OCI-LY3 (cell line): ENCODE measurements around the gene CD109.

Source experiments
- H2AFZ ChIP-seq: fragments of 200-600, 300-600 bp; shearing (Covaris generic); 2 replicates; pipeline ENCODE4 v1.6.0; 2014; ENCODE audit warnings: antibody characterized with exemption, low read depth, low read length
- H3K27ac ChIP-seq: fragments of 200-600, 300-600 bp; sonication (generic); 2 replicates; pipeline ENCODE4 v1.5.1; 2014; ENCODE audit warnings: mild to moderate bottlenecking, low read length, moderate library complexity, mixed read lengths
- H3K27me3 ChIP-seq: fragments of 200-600, 300-600 bp; sonication (generic); 2 replicates; pipeline ENCODE4 v1.6.1; 2014; ENCODE audit warnings: low read depth, low read length, mixed read lengths
- H3K36me3 ChIP-seq: fragments of 200-600, 300-600 bp; sonication (generic); replicated peaks from 2 replicates; pipeline ENCODE3; 2014; ENCODE audit warnings: low read depth, low read length, mixed read lengths
- H3K4me1 ChIP-seq: fragments of 300-600, 200-600 bp; sonication (generic); 2 replicates; pipeline ENCODE4 v1.6.1; 2014; ENCODE audit warnings: low read length, mixed read lengths
- H3K4me2 ChIP-seq: fragments of 200-600, 300-600 bp; sonication (generic); 2 replicates; pipeline ENCODE4 v1.6.1; 2014; ENCODE audit warnings: low read length, mixed read lengths
- H3K4me3 ChIP-seq: fragments of 300-600, 200-600 bp; sonication (generic); 2 replicates; pipeline ENCODE4 v1.5.1; 2014; ENCODE audit warnings: antibody characterized with exemption, mild to moderate bottlenecking, low read length, moderate library complexity
- H3K79me2 ChIP-seq: fragments of 300-600, 200-600 bp; shearing (Covaris generic); 2 replicates; pipeline ENCODE4 v1.6.1; 2014; ENCODE audit warnings: mild to moderate bottlenecking, low read length, mixed read lengths
- H3K9ac ChIP-seq: fragments of 300-600, 200-600 bp; shearing (Covaris generic); 2 replicates; pipeline ENCODE4 v1.6.0; 2014; ENCODE audit warnings: mild to moderate bottlenecking, low read length, moderate library complexity
- H3K9me3 ChIP-seq: fragments of 200-600, 300-600 bp; shearing (Covaris generic); 2 replicates; pipeline ENCODE4 v1.6.1; 2014; ENCODE audit warnings: low read length, mixed read lengths; ENCODE audit not compliant: insufficient read depth
- H4K20me1 ChIP-seq: fragments of 200-600, 300-600 bp; sonication (generic); 2 replicates; pipeline ENCODE4 v1.6.1; 2016; ENCODE audit warnings: low read length, mixed read lengths; ENCODE audit not compliant: insufficient read depth
- CTCF ChIP-seq: fragments of 200-600, 300-600 bp; sonication (generic); IDR thresholded peaks from 2 replicates; pipeline ENCODE4 v1.5.1; 2014; ENCODE audit warnings: antibody characterized with exemption, low read length, low read depth
- EZH2phosphoT487 ChIP-seq: fragments of 200-600 bp; shearing (Covaris generic); IDR thresholded peaks from 2 replicates; pipeline ENCODE4 v1.6.1; 2018; ENCODE audit warnings: antibody characterized with exemption, mixed run types, low read depth

CD109 gene

GRCh38 chr6:73784726-73785505 is 88.9 kb downstream of the CD109 start:
- H3K27me3 ChIP-seq, result no peaks in the 10 kb centered on the region
- no peaks in the 10 kb centered on the region for H3K4me1 ChIP-seq
- TF ChIP-seq CTCF, result no peak
- TF ChIP-seq EZH2phosphoT487, result no peak
- no peaks in the 10 kb centered on the region for H3K36me3 ChIP-seq
- H3K4me3 ChIP-seq, result no peak overlapping the region
- no peak overlapping the region for H3K4me2 ChIP-seq
- H3K9ac ChIP-seq, result no peak overlapping the region
- no peaks in the 10 kb centered on the region for H4K20me1 ChIP-seq
- no peaks in the 10 kb centered on the region for H3K9me3 ChIP-seq
- H3K79me2 ChIP-seq, result no peaks in the 10 kb centered on the region
- H2AFZ ChIP-seq, result no peak overlapping the region
- H3K27ac ChIP-seq, result no peak overlapping the region

- Histone ChIP-seq H3K9ac (no peak overlapping the region), H3K36me3 (no peaks in the 10 kb centered on the region), H3K4me2 (no peak overlapping the region), H3K4me1 (no peaks in the 10 kb centered on the region), H3K79me2 (no peaks in the 10 kb centered on the region), H3K9me3 (no peaks in the 10 kb centered on the region), H2AFZ (no peak overlapping the region), H3K27me3 (no peaks in the 10 kb centered on the region), H3K4me3 (no peak overlapping the region), H3K27ac (no peak overlapping the region), H4K20me1 (no peaks in the 10 kb centered on the region)
- TF ChIP-seq CTCF (no peak), EZH2phosphoT487 (no peak)
Measured at GRCh38 chr6:73790574-73790973, 94.6 kb downstream of the CD109 start.

- Histone ChIP-seq H3K36me3 (no peaks in the 10 kb centered on the region), H3K9me3 (no peaks in the 10 kb centered on the region), H3K79me2 (no peaks in the 10 kb centered on the region), H4K20me1 (no peaks in the 10 kb centered on the region), H3K27ac (no peak overlapping the region), H3K9ac (no peak overlapping the region), H3K27me3 (no peaks in the 10 kb centered on the region), H3K4me2 (no peak overlapping the region), H3K4me3 (no peak overlapping the region), H3K4me1 (no peaks in the 10 kb centered on the region), H2AFZ (no peak overlapping the region)
- TF ChIP-seq EZH2phosphoT487 (no peak), CTCF (no peak)
Measured at GRCh38 chr6:73791336-73791735, 95.3 kb downstream of the CD109 start.

GRCh38 chr6:73792738-73793137 is 96.7 kb downstream of the CD109 start:
- TF ChIP-seq CTCF (no peak), EZH2phosphoT487 (no peak)
- Histone ChIP-seq H3K36me3 (no peaks in the 10 kb centered on the region), H3K9ac (no peak overlapping the region), H4K20me1 (no peaks in the 10 kb centered on the region), H3K9me3 (no peaks in the 10 kb centered on the region), H3K4me2 (no peak overlapping the region), H3K27ac (no peak overlapping the region), H3K79me2 (no peaks in the 10 kb centered on the region), H3K4me3 (no peak overlapping the region), H3K27me3 (no peaks in the 10 kb centered on the region), H2AFZ (no peak overlapping the region), H3K4me1 (no peaks in the 10 kb centered on the region)
